H1 (cell line): ENCODE data around the gene ATP6V1B1. TPM values are rescaled to one million over a fixed set of nuclear protein-coding genes. Genes with fewer than 3 reads are reported as not detected.

ENCODE experiments used
- CTCF ChIA-PET: fragments of 300-600 bp; sonication (Branson Sonifier 250); formaldehyde crosslinking; loops from one replicate; lab custom pipeline; 2021; ENCODE audit not compliant: partially characterized antibody; lab: Charles Lee
- POLR2A ChIA-PET: fragments of 300-600 bp; sonication (Branson Sonifier 250); formaldehyde crosslinking; loops from one replicate; lab custom pipeline; 2021; ENCODE audit warnings: inconsistent platforms; ENCODE audit not compliant: partially characterized antibody; lab: Charles Lee
- DNase-seq, 2 experiments: peaks; one replicate each; pipeline versions ENCODE4 v3.0.0 to v3.0.0-alpha.2; 2010 to 2022; ENCODE audit warnings: low spot score in 2 of 2, low read depth in 1 of 2, mixed read lengths in 1 of 2
- FAIRE-seq: peaks from 2 replicates; lab custom pipeline; 2011; peaks lifted over from hg19 to GRCh38; lab: Jason Lieb, UNC
- H2AFZ ChIP-seq: 2 replicates; pipeline ENCODE4 v1.8.1; 2012; ENCODE audit warnings: low read length, inconsistent platforms
- H2AK5ac ChIP-seq: 2 replicates; pipeline ENCODE4 v1.6.1; 2013; ENCODE audit warnings: low read depth, low read length
- H2BK120ac ChIP-seq: replicated peaks from 2 replicates; pipeline ENCODE3; 2013; ENCODE audit warnings: low read depth, low read length, inconsistent platforms
- H2BK12ac ChIP-seq: 2 replicates; pipeline ENCODE4 v1.6.1; 2013; ENCODE audit warnings: low read depth, low read length
- H2BK15ac ChIP-seq: 2 replicates; pipeline ENCODE4 v1.6.1; 2013; ENCODE audit warnings: low read length
- H2BK20ac ChIP-seq: 2 replicates; pipeline ENCODE4 v1.6.1; 2013; ENCODE audit warnings: low read length
- H2BK5ac ChIP-seq: 2 replicates; pipeline ENCODE4 v1.6.1; 2013; ENCODE audit warnings: low read depth, low read length
- H3K14ac ChIP-seq: 2 replicates; pipeline ENCODE4 v1.6.1; 2013; ENCODE audit warnings: inconsistent platforms; ENCODE audit not compliant: insufficient read length
- H3K18ac ChIP-seq: 2 replicates; pipeline ENCODE4 v1.6.1; 2013; ENCODE audit warnings: low read length; ENCODE audit errors: extremely low read depth
- H3K23ac ChIP-seq: 2 replicates; pipeline ENCODE4 v1.6.1; 2013; ENCODE audit warnings: inconsistent platforms; ENCODE audit not compliant: insufficient read length
- H3K23me2 ChIP-seq: 2 replicates; pipeline ENCODE4 v1.6.1; 2013; ENCODE audit warnings: low read depth, low read length
- H3K27ac ChIP-seq: 2 replicates; pipeline ENCODE4 v1.6.1; 2011; ENCODE audit warnings: low read depth, low read length, inconsistent platforms
- H3K27me3 ChIP-seq, 4 experiments: replicated peaks in 1 of 4; 1 replicate in 1 of 4; 2 replicates in 3 of 4; pipeline versions ENCODE4 v1.6.1 to v1.8.1; 2011 to 2013; ENCODE audit warnings: low read length in 3 of 4, mild to moderate bottlenecking in 3 of 4, inconsistent platforms in 2 of 4, mixed read lengths in 2 of 4, moderate library complexity in 1 of 4; ENCODE audit not compliant: control insufficient read depth in 3 of 4, insufficient read depth in 3 of 4; ENCODE audit errors: extremely low read depth in 1 of 4
- H3K36me3 ChIP-seq, 4 experiments: 2 replicates each; pipeline versions ENCODE4 v1.6.1 to v1.8.1; 2011 to 2013; ENCODE audit warnings: mild to moderate bottlenecking in 4 of 4, low read length in 3 of 4, moderate library complexity in 2 of 4, control low read depth in 1 of 4, inconsistent platforms in 1 of 4; ENCODE audit not compliant: insufficient read depth in 4 of 4, control insufficient read depth in 2 of 4
- H3K4ac ChIP-seq: replicated peaks from 2 replicates; pipeline ENCODE3; 2013; ENCODE audit warnings: low read length, low read depth, mixed read lengths, inconsistent platforms; ENCODE audit not compliant: insufficient read length
- H3K4me1 ChIP-seq, 4 experiments: replicated peaks in 1 of 4; 1 replicate in 1 of 4; 2 replicates in 3 of 4; pipeline versions ENCODE4 v1.6.1 to v1.8.1; 2011 to 2013; ENCODE audit warnings: low read length in 3 of 4, inconsistent platforms in 2 of 4, mixed read lengths in 1 of 4; ENCODE audit not compliant: insufficient read depth in 4 of 4, control insufficient read depth in 3 of 4
- H3K4me2 ChIP-seq, 2 experiments: 2 replicates each; pipeline versions ENCODE4 v1.6.1 to v1.8.1; 2011 to 2013; ENCODE audit warnings: low read depth in 2 of 2, low read length in 2 of 2, control low read depth in 1 of 2, inconsistent platforms in 1 of 2, mild to moderate bottlenecking in 1 of 2; ENCODE audit not compliant: insufficient read depth in 1 of 2
- H3K4me3 ChIP-seq, 4 experiments: fragments of 200-600, 300-600 bp in 1 of 4; sonication (generic), shearing (Covaris generic), sonication (Bioruptor Twin) in 1 of 4; 2 replicates each; pipeline versions ENCODE4 v1.5.1 to v1.8.1; 2011 to 2016; ENCODE audit warnings: low read length in 4 of 4, low read depth in 3 of 4, control low read depth in 2 of 4, inconsistent platforms in 2 of 4, mild to moderate bottlenecking in 2 of 4, mixed read lengths in 1 of 4, moderate library complexity in 1 of 4; ENCODE audit not compliant: insufficient read depth in 2 of 4; ENCODE audit errors: extremely low read depth in 1 of 4
- H3K56ac ChIP-seq: replicated peaks from 2 replicates; pipeline ENCODE3; 2013; ENCODE audit warnings: low read depth, mild to moderate bottlenecking, mixed read lengths, low read length, inconsistent platforms; ENCODE audit not compliant: insufficient read length
- H3K79me1 ChIP-seq: 2 replicates; pipeline ENCODE4 v1.6.1; 2013; ENCODE audit warnings: low read depth, low read length, control low read depth
- H3K79me2 ChIP-seq, 2 experiments: 2 replicates each; pipeline versions ENCODE4 v1.6.1 to v1.8.1; 2012 to 2013; ENCODE audit warnings: low read length in 2 of 2, mild to moderate bottlenecking in 2 of 2, inconsistent platforms in 1 of 2; ENCODE audit not compliant: insufficient read depth in 2 of 2, control insufficient read depth in 1 of 2
- H3K9ac ChIP-seq, 4 experiments: replicated peaks in 1 of 4; 1 replicate in 1 of 4; 2 replicates in 3 of 4; pipeline versions ENCODE4 v1.6.1 to v1.8.1; 2011 to 2013; ENCODE audit warnings: low read depth in 3 of 4, low read length in 3 of 4, control low read depth in 2 of 4, mild to moderate bottlenecking in 2 of 4, moderate library complexity in 2 of 4, inconsistent platforms in 1 of 4; ENCODE audit errors: extremely low read depth in 1 of 4
- H3K9me3 ChIP-seq, 2 experiments: 2 replicates each; pipeline versions ENCODE4 v1.6.1 to v1.8.1; 2012 to 2013; ENCODE audit warnings: mild to moderate bottlenecking in 2 of 2, moderate library complexity in 2 of 2, control low read depth in 1 of 2, inconsistent platforms in 1 of 2, low read depth in 1 of 2, low read length in 1 of 2, mixed read lengths in 1 of 2; ENCODE audit not compliant: insufficient read depth in 2 of 2
- H4K20me1 ChIP-seq, 2 experiments: replicated peaks in 1 of 2; 2 replicates each; pipeline versions ENCODE3 to v1.8.1; 2011 to 2013; ENCODE audit warnings: inconsistent platforms in 2 of 2, low read length in 2 of 2, mild to moderate bottlenecking in 1 of 2; ENCODE audit not compliant: insufficient read depth in 2 of 2, control insufficient read depth in 1 of 2
- H4K5ac ChIP-seq: 2 replicates; pipeline ENCODE4 v1.6.1; 2013; ENCODE audit warnings: low read length, low read depth, mixed read lengths, inconsistent platforms; ENCODE audit not compliant: insufficient read length
- H4K8ac ChIP-seq: 2 replicates; pipeline ENCODE4 v1.8.0; 2013; ENCODE audit warnings: mild to moderate bottlenecking, moderate library complexity, low read length, inconsistent platforms; ENCODE audit not compliant: insufficient read depth; ENCODE audit errors: extremely low read depth
- H4K91ac ChIP-seq: replicated peaks from 2 replicates; pipeline ENCODE3; 2013; ENCODE audit warnings: low read length, mixed read lengths, inconsistent platforms; ENCODE audit not compliant: insufficient read length
- WGBS, 2 experiments: shearing (Covaris generic) in 1 of 2; methylation state at CpG; one replicate each; pipeline versions ENCODE4 v1.1.6 to v1.1.7; 2013 to 2015; ENCODE audit warnings: low lambda C conversion rate in 2 of 2, mixed read lengths in 2 of 2, inconsistent platforms in 1 of 2, low coverage in 1 of 2, missing lambda C conversion rate in 1 of 2; ENCODE audit not compliant: insufficient replicate concordance in 2 of 2, insufficient coverage in 1 of 2, insufficient read length in 1 of 2; ENCODE audit errors: extremely low coverage in 1 of 2, missing lambda C conversion rate in 1 of 2; 5-methylcytosine and 5-hydroxymethylcytosine counted together
- polyA plus RNA-seq, 7 experiments: library from polyadenylated mRNA; depleted of rRNA in 3 of 7; stranded (reverse) in 5 of 7; unstranded in 2 of 7; fragments of >200 nt in 5 of 7; fragments of 200-250 nt in 2 of 7; gene quantifications; 1 replicate in 5 of 7; 2 replicates in 1 of 7; 4 replicates in 1 of 7; pipeline versions ENCODE4 v1.2.1 to v1.2.3, GENCODE V29; 2011 to 2013; ENCODE audit warnings: missing spikeins in 2 of 7, mixed read lengths in 2 of 7
- total RNA-seq: library from RNA; stranded (reverse); fragmentation: NEBNext Ultra II Directional; extraction: Animal tissue kit (Norgen Biotek cat#: 25700); gene quantifications from 2 replicates; pipeline ENCODE4 v1.2.1, GENCODE V29; 2021

Gene ATP6V1B1
- total and polyA plus RNA-seq, 2 of the 8 experiments (the other 6 are each of a cell fraction or from before 2014, with no cell fraction given) = not detected

DNA sequence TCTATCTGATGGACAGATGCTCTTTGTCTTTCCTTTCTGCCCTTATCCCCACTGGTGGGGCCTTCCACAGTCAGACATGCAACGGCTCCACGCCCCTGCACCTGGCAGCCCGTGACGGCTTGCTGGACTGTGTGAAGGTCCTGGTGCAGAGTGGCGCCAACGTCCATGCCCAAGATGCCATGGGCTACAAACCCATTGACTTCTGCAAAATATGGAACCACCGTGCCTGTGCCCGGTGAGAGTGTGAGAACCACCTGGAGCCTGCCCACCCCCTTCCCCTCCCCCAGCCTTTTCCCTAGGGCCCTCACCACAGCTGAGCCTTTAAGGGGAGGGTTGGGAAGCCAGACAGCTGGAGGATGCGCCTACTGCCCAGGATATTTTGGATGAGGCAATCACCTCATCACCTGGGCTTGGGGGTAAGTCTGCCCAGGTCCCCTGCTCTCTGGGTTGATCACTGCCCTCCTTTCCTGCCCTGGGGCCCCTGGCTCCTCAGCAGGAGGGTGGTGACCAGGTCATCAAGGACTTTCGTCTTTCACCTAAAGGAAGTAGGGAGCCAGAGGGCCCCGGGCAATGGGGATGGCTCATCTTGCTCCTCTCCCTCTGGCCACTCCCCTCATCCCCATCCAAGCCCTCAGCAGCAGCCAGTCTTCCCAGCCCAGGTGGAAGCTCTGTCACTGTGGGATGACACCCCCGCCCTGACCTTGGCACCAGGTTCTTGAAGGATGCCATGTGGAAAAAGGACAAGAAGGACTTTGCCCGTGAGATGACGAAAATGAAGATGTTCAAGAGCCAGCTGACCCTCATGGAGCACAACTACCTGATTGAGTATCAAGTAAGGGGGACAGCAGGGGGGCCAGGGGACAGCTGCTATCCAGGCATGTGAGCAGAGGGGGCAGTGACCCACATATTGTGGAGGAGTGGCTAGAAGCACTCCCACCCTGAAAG, 46.4 kb downstream of the ATP6V1B1 start:
- CTCF ChIA-PET = interaction anchor here (1.0 to 7.1 kb wide), 13 partner anchors 8 to 265 kb away, joined by 3 to 66 read pairs (median 5); partner anchors contain the start of gene TEX261
- H3K4me1 ChIP-seq = peaks cover 0 to 15% (median 5%) of the 10 kb centered on the region in 4 experiments; a peak in 4 of 7 replicates
- DNase-seq = no peak

More for the DNA sequence above, 46.4 kb downstream of the ATP6V1B1 start:
- no peak overlapping the region for H3K4ac ChIP-seq
- peaks cover 0 to 20% (median 9%) of the 10 kb centered on the region in 4 experiments; a peak in 5 of 7 replicates for H3K27me3 ChIP-seq
- no peaks in the 10 kb centered on the region for H3K36me3 ChIP-seq
- H3K4me2 ChIP-seq = no peak overlapping the region
- no peak overlapping the region for H2BK12ac ChIP-seq
- H2BK120ac ChIP-seq = no peak overlapping the region
- H2AFZ ChIP-seq = no peak overlapping the region
- no peaks in the 10 kb centered on the region for H3K9me3 ChIP-seq
- no peak overlapping the region for H2BK5ac ChIP-seq
- H3K79me2 ChIP-seq = no peaks in the 10 kb centered on the region
- H3K79me1 ChIP-seq = no peaks in the 10 kb centered on the region
- no peak overlapping the region for H3K23ac ChIP-seq
- H2BK20ac ChIP-seq = no peak overlapping the region
- H4K91ac ChIP-seq = no peak overlapping the region
- WGBS, 2 experiments = 95% methylated on average over 12 of the region's 14 CpGs; no CpG with 5 or more reads in 1 of the 2 experiments
- H3K56ac ChIP-seq = no peak overlapping the region
- H3K18ac ChIP-seq = no peak overlapping the region
- no peak overlapping the region for H2BK15ac ChIP-seq
- no peak overlapping the region for H3K27ac ChIP-seq
- POLR2A ChIA-PET = no interaction called here
- 0 out of 2 replicates have a peak overlapping the region, but pooled peaks have one; percentile 57 for H2AK5ac ChIP-seq
- FAIRE-seq = no peak
- H3K4me3 ChIP-seq = no peak overlapping the region
- H3K14ac ChIP-seq = no peak overlapping the region
- no peak overlapping the region for H4K5ac ChIP-seq
- H3K23me2 ChIP-seq = peaks cover 5% of the 10 kb centered on the region; the same call in 1 of the 2 replicates
- H4K20me1 ChIP-seq = peaks cover 0 to 9% of the 10 kb centered on the region in 2 experiments
- no peak overlapping the region for H4K8ac ChIP-seq
- no peak overlapping the region for H3K9ac ChIP-seq
